K562 (cell line): Measurements from ENCODE around the gene DOK3. TPM values are rescaled to one million over a fixed set of nuclear protein-coding genes. Genes with fewer than 3 reads are reported as not detected.

Source experiments
- ATAC-seq: fragments of 200-7000 bp; cut with Tn5 transposase; 3 replicates; pipeline ENCODE4 v1.9.1; 2020; ENCODE audit warnings: moderate library complexity
- BruUV-seq: library from RNA; stranded (reverse); fragments of 400-500 nt; replicated peaks from 2 replicates; lab custom pipeline; 2021; lab: Mats Ljungman, UMichigan
- CTCF ChIA-PET: fragments of 300-600 bp; formaldehyde crosslinking; extraction: SDS; loops from one replicate; lab custom pipeline; 2021; ENCODE audit warnings: low intra/inter-chr PET ratio; lab: Yijun Ruan, JAX
- POLR2A ChIA-PET: fragments of 300-600, 350-650 bp; sonication (Branson Sonifier 250); formaldehyde crosslinking; extraction: SDS; loops from one replicate; lab custom pipeline; 2021; ENCODE audit warnings: antibody characterized with exemption, inconsistent platforms; lab: Yijun Ruan, JAX
- DNase-seq, 4 experiments: peaks; one replicate each; pipeline versions ENCODE4 v3.0.0 to v3.0.0-alpha.2; 2011 to 2018; ENCODE audit warnings: low spot score in 3 of 4, mixed read lengths in 3 of 4; ENCODE audit errors: extremely low read depth in 1 of 4
- FAIRE-seq: peaks from 2 replicates; lab custom pipeline; 2011; peaks lifted over from hg19 to GRCh38; lab: Jason Lieb, UNC
- H2AFZ ChIP-seq: 2 replicates; pipeline ENCODE4 v1.6.0; 2011; ENCODE audit warnings: low read depth, low read length, control low read depth, inconsistent platforms
- H3K27ac ChIP-seq: fragments of 200-600 bp; 3 replicates; pipeline ENCODE4 v1.8.0; 2011; ENCODE audit warnings: low read depth, mild to moderate bottlenecking, control low read depth, inconsistent platforms, low read length, moderate library complexity, mixed read lengths; ENCODE audit errors: extremely low read depth
- H3K27me3 ChIP-seq, 2 experiments: fragments of 300-600 bp in 1 of 2; 2 replicates in 1 of 2; 3 replicates in 1 of 2; pipeline versions ENCODE4 v1.6.0 to v1.8.0; 2011; ENCODE audit warnings: inconsistent platforms in 2 of 2, low read length in 2 of 2, mild to moderate bottlenecking in 1 of 2, mixed read lengths in 1 of 2, moderate library complexity in 1 of 2; ENCODE audit not compliant: control insufficient read depth in 2 of 2, insufficient read depth in 2 of 2
- H3K36me3 ChIP-seq: fragments of 300-600 bp; 3 replicates; pipeline ENCODE4 v1.8.0; 2011; ENCODE audit warnings: mild to moderate bottlenecking, low read length, inconsistent platforms; ENCODE audit not compliant: control insufficient read depth, insufficient read depth
- H3K4me1 ChIP-seq, 2 experiments: fragments of 200-600 bp in 1 of 2; replicated peaks in 1 of 2; 2 replicates in 1 of 2; 3 replicates in 1 of 2; pipeline versions ENCODE4 v1.5.1 to v1.8.0; 2011; ENCODE audit warnings: inconsistent platforms in 2 of 2, low read length in 2 of 2, mild to moderate bottlenecking in 1 of 2, mixed read lengths in 1 of 2, moderate library complexity in 1 of 2; ENCODE audit not compliant: control insufficient read depth in 2 of 2, insufficient read depth in 2 of 2
- H3K4me2 ChIP-seq: 2 replicates; pipeline ENCODE4 v1.6.1; 2011; ENCODE audit warnings: low read length, control low read depth, inconsistent platforms, mixed read lengths; ENCODE audit not compliant: insufficient read depth
- H3K4me3 ChIP-seq: fragments of 200-600 bp; sonication (generic), shearing (Covaris generic); 2 replicates; pipeline ENCODE4 v1.5.1; 2016; ENCODE audit warnings: control low read depth, inconsistent platforms
- H3K79me2 ChIP-seq: fragments of 200-600 bp; 3 replicates; pipeline ENCODE4 v1.8.0; 2011; ENCODE audit warnings: low read length, inconsistent platforms; ENCODE audit not compliant: control insufficient read depth, insufficient read depth
- H3K9ac ChIP-seq, 2 experiments: 2 replicates each; pipeline versions ENCODE4 v1.6.0 to v1.6.1; 2011; ENCODE audit warnings: low read depth in 2 of 2, low read length in 2 of 2, control low read depth in 1 of 2, inconsistent platforms in 1 of 2, mild to moderate bottlenecking in 1 of 2, mixed read lengths in 1 of 2; ENCODE audit not compliant: insufficient read depth in 1 of 2
- H3K9me1 ChIP-seq: one replicate; pipeline ENCODE4 v1.6.0; 2011; ENCODE audit warnings: inconsistent platforms, mild to moderate bottlenecking, low read length, moderate library complexity; ENCODE audit not compliant: control insufficient read depth, insufficient read depth
- H3K9me3 ChIP-seq: replicated peaks from 2 replicates; pipeline ENCODE4 v1.5.1; 2011; ENCODE audit warnings: low read depth, low read length, inconsistent platforms; ENCODE audit not compliant: control insufficient read depth, insufficient read depth
- H4K20me1 ChIP-seq: replicated peaks from 2 replicates; pipeline ENCODE4 v1.6.1; 2011; ENCODE audit warnings: low read length, inconsistent platforms, mixed read lengths; ENCODE audit not compliant: control insufficient read depth, insufficient read depth
- EP300 ChIP-seq: IDR thresholded peaks from 2 replicates; pipeline ENCODE4 v1.6.1; 2012; ENCODE audit warnings: low read length, improper control_type of control experiment
- IRF1 ChIP-seq: sonication (generic); formaldehyde crosslinking; IDR thresholded peaks from 2 replicates; pipeline ENCODE4 v1.8.0; 2022; ENCODE audit warnings: missing genetic modification reagents, mild to moderate bottlenecking, borderline replicate concordance
- IRF9 ChIP-seq: fragments of 450-650 bp; IDR thresholded peaks from 2 replicates; pipeline ENCODE4 v1.6.1; 2016; ENCODE audit warnings: missing biosample characterization, missing genetic modification characterization
- MEF2D ChIP-seq: conservative IDR thresholded peaks from 2 replicates; pipeline ENCODE4 v1.6.1; 2016; ENCODE audit warnings: low read depth, missing genetic modification characterization, missing compliant biosample characterization
- MYBL2 ChIP-seq, 2 experiments: fragments of 450-650 bp in 1 of 2; sonication (generic) in 1 of 2; formaldehyde crosslinking in 1 of 2; IDR thresholded peaks; 2 replicates each; pipeline versions ENCODE4 v1.6.1 to v1.8.1; 2017 to 2022; ENCODE audit warnings: borderline replicate concordance in 1 of 2, inconsistent platforms in 1 of 2, low read depth in 1 of 2, mild to moderate bottlenecking in 1 of 2, missing genetic modification reagents in 1 of 2, moderate library complexity in 1 of 2
- RBM34 ChIP-seq: fragments of 200-400 bp; formaldehyde crosslinking; IDR thresholded peaks from 2 replicates; pipeline ENCODE4 v1.6.1; 2018; ENCODE audit warnings: low read length, borderline replicate concordance; ENCODE audit not compliant: insufficient read depth
- SNRNP70 ChIP-seq: fragments of 200-400 bp; formaldehyde crosslinking; optimal IDR thresholded peaks from 2 replicates; pipeline ENCODE3; 2017; ENCODE audit warnings: low read depth, low read length
- TEAD2 ChIP-seq: fragments of 450-650 bp; IDR thresholded peaks from 2 replicates; pipeline ENCODE4 v1.6.1; 2016; ENCODE audit warnings: missing genetic modification characterization, control low read depth, missing compliant biosample characterization
- WGBS: fragments of 100-300 bp; shearing (Covaris generic); methylation state at CpG from one replicate; pipeline ENCODE4 v1.1.6; 2016; ENCODE audit warnings: low coverage, mixed read lengths; ENCODE audit not compliant: insufficient coverage; ENCODE audit errors: missing lambda C conversion rate; 5-methylcytosine and 5-hydroxymethylcytosine counted together
- in situ Hi-C: fragments of 300-500 bp; cut with MboI; formaldehyde crosslinking; loops from 4 replicates; pipeline ENCODE4 v1.15.0; 2018; ENCODE audit warnings: inconsistent platforms, mixed read lengths
- intact Hi-C: fragments of 100-400 bp; cut with micrococcal nuclease; formaldehyde crosslinking; loops from 2 replicates; pipeline ENCODE4 v1.14.2; 2022
- polyA plus RNA-seq, 8 experiments: library from polyadenylated mRNA; depleted of rRNA in 4 of 8; stranded (reverse) in 5 of 8; unstranded in 3 of 8; fragments of >200 nt; fragmentation: Nextera tagmentation in 2 of 8; fragmentation: Illumina TruSeq in 1 of 8; extraction: Ambion mirVana in 2 of 8; extraction: Trizol in 1 of 8; gene quantifications; 2 replicates each; pipeline versions ENCODE4 v1.2.1 to v1.2.3, GENCODE V29; 2011 to 2014; ENCODE audit warnings: inconsistent platforms in 1 of 8, missing spikeins in 1 of 8
- total RNA-seq, 7 experiments: library from RNA; depleted of rRNA in 6 of 7; stranded (reverse); fragments of >200 nt in 6 of 7; fragmentation: Illumina TruSeq in 2 of 7; extraction: Trizol in 2 of 7; gene quantifications; 2 replicates each; pipeline versions ENCODE4 v1.2.1 to v1.2.3, GENCODE V29; 2011 to 2021; ENCODE audit warnings: low replicate concordance in 1 of 7

The DOK3 gene
- total and polyA plus RNA-seq, 9 of the 15 experiments (the other 6 are each of a cell fraction or from before 2014, with no cell fraction given) = 1.3 to 23.0 (median 8.0) TPM

GRCh38 chr5:177545487-177546257 is 36.0 kb upstream of the DOK3 start (continued):
- peak; percentile 70; the same call in 1 of the 2 replicates for TF ChIP-seq IRF9
- TF ChIP-seq RBM34 = no peak
- peak; percentile 51; the same call in 1 of the 2 replicates for TF ChIP-seq EP300
- no peak for TF ChIP-seq IRF1 (CRISPR knock-in tag)
- TF ChIP-seq TEAD2 (tag) = no peak
- TF ChIP-seq SNRNP70 = no peak
- TF ChIP-seq, all 486 proteins: peak for 18

GRCh38 chr5:177542816-177543465 is 33.3 kb upstream of the DOK3 start:
- H3K79me2 ChIP-seq = peaks cover 44% of the 10 kb centered on the region
- BruUV-seq = no TSS peak
- no peak overlapping the region for H3K27ac ChIP-seq
- peaks cover 8% of the 10 kb centered on the region; the same call in 1 of the 2 replicates for H4K20me1 ChIP-seq
- no peak for FAIRE-seq
- H3K4me2 ChIP-seq = no peak overlapping the region
- no peaks in the 10 kb centered on the region for H3K27me3 ChIP-seq
- in situ Hi-C loops (no loop called here), intact Hi-C loops (no loop called here)
- no peak overlapping the region for H2AFZ ChIP-seq
- POLR2A ChIA-PET = interaction anchor here (0.7 to 4.3 kb wide), 5 partner anchors 8 to 33 kb away, joined by 3 to 28 read pairs (median 3); no protein-coding TSS in a partner anchor
- CTCF ChIA-PET = no interaction called here
- no peak overlapping the region for H3K9ac ChIP-seq
- H3K9me1 ChIP-seq = no peaks in the 10 kb centered on the region
- H3K4me1 ChIP-seq = peaks cover 0 to 9% of the 10 kb centered on the region in 2 experiments; a peak in 4 of 5 replicates
- WGBS = 91% methylated on average over 4 of the region's 4 CpGs
- DNase-seq = no peak
- peaks cover 67% of the 10 kb centered on the region; the same call in 2 of the 3 replicates for H3K36me3 ChIP-seq
- no peak for TF ChIP-seq MEF2D (tag)
- no peak for TF ChIP-seq MYBL2 (IDR thresholded peaks at IDR 0.05; ENCODE audit: low read depth)
- TF ChIP-seq MYBL2 (CRISPR knock-in tag; IDR thresholded peaks at IDR 0.05; ENCODE audit: borderline replicate concordance) = no peak
- no peak for ATAC-seq
- no peak overlapping the region for H3K4me3 ChIP-seq
- no peaks in the 10 kb centered on the region for H3K9me3 ChIP-seq
